ENCODE data around the gene CARS1. TPM values are rescaled to one million over a fixed set of nuclear protein-coding genes. Genes with fewer than 3 reads are reported as not detected.
A peak's percentile ranks its signal among the peaks of the same experiment; 100 is the strongest.

Gene CARS1
- total and polyA plus RNA-seq, 9 of the 15 experiments (the other 6 are each of a cell fraction or from before 2014, with no cell fraction given) = 14.4 to 106 (median 73.6) TPM

DNA sequence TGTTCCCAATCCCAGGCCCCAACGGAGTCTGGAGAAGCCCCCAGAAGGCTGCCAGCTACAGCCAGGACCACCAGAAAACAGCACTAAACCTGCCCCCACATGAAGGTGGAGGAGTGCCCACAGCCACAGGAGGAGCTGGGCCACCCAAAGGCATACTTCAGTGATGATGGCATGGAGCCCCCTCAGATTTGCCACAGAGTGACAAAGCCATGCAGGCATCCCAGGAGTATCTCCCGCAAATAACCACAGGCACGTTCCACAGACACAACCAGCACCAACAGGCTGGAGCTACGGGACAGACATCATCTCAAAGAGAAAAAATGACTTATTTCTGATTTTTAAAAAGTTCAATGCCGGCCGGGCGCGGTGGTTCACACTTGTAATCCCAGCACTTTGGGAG, 10.6 kb downstream of the CARS1 start:
- DNase-seq (ENCODE audit: extremely low read depth in 1 of 4, low spot score in 3 of 4) (no peak), FAIRE-seq (no peak), ATAC-seq (no peak)
- CTCF ChIA-PET (ENCODE audit: low intra/inter-chr PET ratio) = no interaction called here
- H3K36me3 ChIP-seq (ENCODE audit: control insufficient read depth, insufficient read depth, low read length) = peaks cover 60% of the 10 kb centered on the region
- H3K4me3 ChIP-seq = no peak overlapping the region
- in situ Hi-C loops (cut with MboI) (no loop called here), intact Hi-C loops (cut with micrococcal nuclease) (no loop called here)
- H3K9ac ChIP-seq (ENCODE audit: insufficient read depth in 1 of 2, low read depth in 2 of 2, low read length in 2 of 2) = no peak overlapping the region; a peak in 1 of 4 replicates
- BruUV-seq (replicated peaks) = no TSS peak
- no peak overlapping the region for H3K27ac ChIP-seq (ENCODE audit: extremely low read depth, low read depth, low read length)
- H3K4me1 ChIP-seq (replicated peaks in 1 of 2; ENCODE audit: control insufficient read depth in 2 of 2, insufficient read depth in 2 of 2, low read length in 2 of 2) = peaks cover 2 to 28% of the 10 kb centered on the region in 2 experiments; a peak in 4 of 5 replicates
- no peak overlapping the region for H3K4me2 ChIP-seq (ENCODE audit: insufficient read depth, low read length)
- H3K79me2 ChIP-seq (ENCODE audit: control insufficient read depth, insufficient read depth, low read length) = peaks cover 81% of the 10 kb centered on the region
- H2AFZ ChIP-seq (ENCODE audit: low read depth, low read length) = no peak overlapping the region
- H4K20me1 ChIP-seq (replicated peaks; ENCODE audit: control insufficient read depth, insufficient read depth, low read length) = peaks cover 79% of the 10 kb centered on the region
- 80% methylated on average over 8 of the region's 8 CpGs for WGBS (ENCODE audit: insufficient coverage, low coverage, missing lambda C conversion rate)
- no peaks in the 10 kb centered on the region for H3K27me3 ChIP-seq (ENCODE audit: control insufficient read depth in 2 of 2, insufficient read depth in 2 of 2, low read length in 2 of 2)
- peaks cover 26% of the 10 kb centered on the region for H3K9me1 ChIP-seq (ENCODE audit: control insufficient read depth, insufficient read depth, low read length)
- H3K9me3 ChIP-seq (replicated peaks; ENCODE audit: control insufficient read depth, insufficient read depth, low read depth, low read length) = no peaks in the 10 kb centered on the region
- POLR2A ChIA-PET = interaction anchor here (0.6 to 0.7 kb wide), 3 partner anchors 9 to 751 kb away, joined by 3 to 4 read pairs (median 3); partner anchors contain the start of gene NUP98
- TF ChIP-seq BHLHE40 (IDR thresholded peaks at IDR 0.05; ENCODE audit: low read length) (no peak), NCOA4 (IDR thresholded peaks at IDR 0.05; ENCODE audit: partially characterized antibody) (no peak), XRCC4 (IDR thresholded peaks at IDR 0.05; ENCODE audit: extremely low read depth, insufficient read depth, insufficient read length) (no peak)
- TF ChIP-seq, protein P1, sequence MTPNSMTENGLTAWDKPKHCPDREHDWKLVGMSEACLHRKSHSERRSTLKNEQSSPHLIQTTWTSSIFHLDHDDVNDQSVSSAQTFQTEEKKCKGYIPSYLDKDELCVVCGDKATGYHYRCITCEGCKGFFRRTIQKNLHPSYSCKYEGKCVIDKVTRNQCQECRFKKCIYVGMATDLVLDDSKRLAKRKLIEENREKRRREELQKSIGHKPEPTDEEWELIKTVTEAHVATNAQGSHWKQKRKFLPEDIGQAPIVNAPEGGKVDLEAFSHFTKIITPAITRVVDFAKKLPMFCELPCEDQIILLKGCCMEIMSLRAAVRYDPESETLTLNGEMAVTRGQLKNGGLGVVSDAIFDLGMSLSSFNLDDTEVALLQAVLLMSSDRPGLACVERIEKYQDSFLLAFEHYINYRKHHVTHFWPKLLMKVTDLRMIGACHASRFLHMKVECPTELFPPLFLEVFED (CRISPR knock-in tag; conservative IDR thresholded peaks at IDR 0.05) = no peak

DNA sequence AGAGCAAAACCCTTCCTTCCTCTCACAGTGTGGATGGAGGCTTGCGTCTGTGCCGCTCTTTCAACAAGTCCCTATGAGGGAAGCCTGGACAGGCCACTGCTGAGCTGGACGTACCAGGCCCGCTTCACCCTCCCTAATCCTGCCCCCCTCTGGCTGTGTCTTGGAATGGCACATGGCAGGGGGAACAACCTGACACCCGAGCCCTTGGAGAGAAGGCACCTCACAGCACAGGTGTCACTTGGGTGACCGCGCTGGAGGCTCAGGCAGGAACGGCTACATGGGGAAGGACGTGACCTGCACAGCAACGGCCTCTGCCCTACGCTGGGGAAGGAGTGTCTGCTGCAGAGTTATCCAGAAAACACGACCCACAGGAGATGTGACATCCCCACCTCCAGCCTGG, 11.0 kb downstream of the CARS1 start:
- Histone ChIP-seq H3K4me3 (no peak overlapping the region), H3K36me3 (ENCODE audit: control insufficient read depth, insufficient read depth, low read length) (peaks cover 64% of the 10 kb centered on the region), H4K20me1 (replicated peaks; ENCODE audit: control insufficient read depth, insufficient read depth, low read length) (peaks cover 78% of the 10 kb centered on the region), H2AFZ (ENCODE audit: low read depth, low read length) (no peak overlapping the region), H3K9me3 (replicated peaks; ENCODE audit: control insufficient read depth, insufficient read depth, low read depth, low read length) (no peaks in the 10 kb centered on the region), H3K4me1 (replicated peaks in 1 of 2; ENCODE audit: control insufficient read depth in 2 of 2, insufficient read depth in 2 of 2, low read length in 2 of 2) (peaks cover under 1 to 24% of the 10 kb centered on the region in 2 experiments; a peak in 3 of 5 replicates), H3K27ac (ENCODE audit: extremely low read depth, low read depth, low read length) (no peak overlapping the region), H3K79me2 (ENCODE audit: control insufficient read depth, insufficient read depth, low read length) (peaks cover 77% of the 10 kb centered on the region), H3K9ac (ENCODE audit: insufficient read depth in 1 of 2, low read depth in 2 of 2, low read length in 2 of 2) (no peak overlapping the region; a peak in 1 of 4 replicates), H3K27me3 (ENCODE audit: control insufficient read depth in 2 of 2, insufficient read depth in 2 of 2, low read length in 2 of 2) (no peaks in the 10 kb centered on the region), H3K4me2 (ENCODE audit: insufficient read depth, low read length) (no peak overlapping the region), H3K9me1 (ENCODE audit: control insufficient read depth, insufficient read depth, low read length) (peaks cover 23% of the 10 kb centered on the region)
- in situ Hi-C loops (cut with MboI) = no loop called here
- ATAC-seq (peak; percentile 60), FAIRE-seq (no peak), DNase-seq (ENCODE audit: extremely low read depth in 1 of 4, low spot score in 3 of 4) (no peak)
- ChIA-PET POLR2A (interaction anchor here (0.6 to 0.7 kb wide), 2 partner anchors 9 to 70 kb away, joined by 3 to 4 read pairs; no protein-coding TSS in a partner anchor), CTCF (ENCODE audit: low intra/inter-chr PET ratio) (no interaction called here)
- 87% methylated on average over 12 of the region's 12 CpGs for WGBS (ENCODE audit: insufficient coverage, low coverage, missing lambda C conversion rate)
- no TSS peak for BruUV-seq (replicated peaks)
- intact Hi-C loops (cut with micrococcal nuclease) = no loop called here
- no peak for TF ChIP-seq ZNF780A (CRISPR knock-in tag; IDR thresholded peaks at IDR 0.05)
- no peak for TF ChIP-seq ZNF140 (CRISPR knock-in tag; IDR thresholded peaks at IDR 0.05)
- 0 out of 2 replicates have a peak, but pooled peaks have one; percentile 2 for TF ChIP-seq SMC3 (conservative IDR thresholded peaks at IDR 0.05; ENCODE audit: insufficient read depth, low read depth, low read length)
- TF ChIP-seq, protein P2, sequence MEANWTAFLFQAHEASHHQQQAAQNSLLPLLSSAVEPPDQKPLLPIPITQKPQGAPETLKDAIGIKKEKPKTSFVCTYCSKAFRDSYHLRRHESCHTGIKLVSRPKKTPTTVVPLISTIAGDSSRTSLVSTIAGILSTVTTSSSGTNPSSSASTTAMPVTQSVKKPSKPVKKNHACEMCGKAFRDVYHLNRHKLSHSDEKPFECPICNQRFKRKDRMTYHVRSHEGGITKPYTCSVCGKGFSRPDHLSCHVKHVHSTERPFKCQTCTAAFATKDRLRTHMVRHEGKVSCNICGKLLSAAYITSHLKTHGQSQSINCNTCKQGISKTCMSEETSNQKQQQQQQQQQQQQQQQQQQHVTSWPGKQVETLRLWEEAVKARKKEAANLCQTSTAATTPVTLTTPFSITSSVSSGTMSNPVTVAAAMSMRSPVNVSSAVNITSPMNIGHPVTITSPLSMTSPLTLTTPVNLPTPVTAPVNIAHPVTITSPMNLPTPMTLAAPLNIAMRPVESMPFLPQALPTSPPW (CRISPR knock-in tag; IDR thresholded peaks at IDR 0.05) = peak; percentile 52
- TF ChIP-seq KAT7 (CRISPR knock-in tag; IDR thresholded peaks at IDR 0.05; ENCODE audit: borderline replicate concordance) = no peak
- no peak for TF ChIP-seq ZNF778 (CRISPR knock-in tag; IDR thresholded peaks at IDR 0.05)
- TF ChIP-seq, protein P3, sequence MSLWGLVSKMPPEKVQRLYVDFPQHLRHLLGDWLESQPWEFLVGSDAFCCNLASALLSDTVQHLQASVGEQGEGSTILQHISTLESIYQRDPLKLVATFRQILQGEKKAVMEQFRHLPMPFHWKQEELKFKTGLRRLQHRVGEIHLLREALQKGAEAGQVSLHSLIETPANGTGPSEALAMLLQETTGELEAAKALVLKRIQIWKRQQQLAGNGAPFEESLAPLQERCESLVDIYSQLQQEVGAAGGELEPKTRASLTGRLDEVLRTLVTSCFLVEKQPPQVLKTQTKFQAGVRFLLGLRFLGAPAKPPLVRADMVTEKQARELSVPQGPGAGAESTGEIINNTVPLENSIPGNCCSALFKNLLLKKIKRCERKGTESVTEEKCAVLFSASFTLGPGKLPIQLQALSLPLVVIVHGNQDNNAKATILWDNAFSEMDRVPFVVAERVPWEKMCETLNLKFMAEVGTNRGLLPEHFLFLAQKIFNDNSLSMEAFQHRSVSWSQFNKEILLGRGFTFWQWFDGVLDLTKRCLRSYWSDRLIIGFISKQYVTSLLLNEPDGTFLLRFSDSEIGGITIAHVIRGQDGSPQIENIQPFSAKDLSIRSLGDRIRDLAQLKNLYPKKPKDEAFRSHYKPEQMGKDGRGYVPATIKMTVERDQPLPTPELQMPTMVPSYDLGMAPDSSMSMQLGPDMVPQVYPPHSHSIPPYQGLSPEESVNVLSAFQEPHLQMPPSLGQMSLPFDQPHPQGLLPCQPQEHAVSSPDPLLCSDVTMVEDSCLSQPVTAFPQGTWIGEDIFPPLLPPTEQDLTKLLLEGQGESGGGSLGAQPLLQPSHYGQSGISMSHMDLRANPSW (CRISPR knock-in tag; IDR thresholded peaks at IDR 0.05) = no peak
